ENCODE data around the gene MEGF6.

Gene MEGF6

DNA sequence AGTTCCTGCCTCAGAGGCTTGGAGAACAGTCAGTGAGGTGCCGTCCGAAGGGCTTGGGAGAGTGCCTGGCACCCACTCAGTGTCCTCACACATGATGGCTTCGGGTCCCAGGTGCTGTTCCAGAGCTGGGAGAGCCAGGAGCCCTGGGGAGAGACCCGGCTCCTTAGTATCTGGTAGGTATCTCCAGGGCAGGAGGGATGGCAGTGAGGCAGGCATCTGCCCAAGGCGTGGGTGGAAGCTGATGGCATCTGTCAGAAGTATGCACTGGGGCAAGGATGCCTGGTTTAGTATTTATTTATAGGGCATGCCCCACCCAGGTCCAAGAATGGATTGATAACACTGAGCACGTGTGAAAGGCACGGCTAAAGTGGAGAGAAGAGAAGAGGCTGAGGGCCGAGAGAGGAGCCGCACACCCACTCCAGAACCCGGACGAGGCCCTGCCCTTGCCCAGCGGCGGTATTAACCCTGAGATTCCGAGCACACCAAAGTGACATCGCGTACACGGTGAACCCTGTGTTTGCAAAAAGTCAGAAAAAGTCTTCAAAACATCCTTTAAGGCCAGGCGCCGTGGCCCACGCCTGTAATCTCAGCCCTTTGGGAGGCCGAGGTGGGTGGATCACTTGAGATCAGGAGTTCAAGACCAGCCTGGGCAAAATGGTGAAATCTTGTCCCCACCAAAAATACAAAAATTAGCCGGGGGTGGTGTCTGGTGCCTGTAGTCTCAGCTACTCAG lies 43.4 kb upstream of the MEGF6 start:
- Histone ChIP-seq H3K4me1 (ENCODE audit: low read length) (peaks cover 25% of the 10 kb centered on the region), H3K27ac (ENCODE audit: low read length) (no peak overlapping the region), H3K9ac (ENCODE audit: low read length) (no peak overlapping the region), H3K27me3 (ENCODE audit: low read depth, low read length) (peaks cover 32% of the 10 kb centered on the region), H3K4me2 (ENCODE audit: low read length) (no peak overlapping the region), H3K79me2 (ENCODE audit: low read length) (peaks cover under 1% of the 10 kb centered on the region; the same call in 1 of the 2 replicates), H3K9me3 (ENCODE audit: insufficient read depth, low read length) (no peaks in the 10 kb centered on the region), H2AFZ (ENCODE audit: low read depth, low read length) (no peak overlapping the region), H3K36me3 (replicated peaks; ENCODE audit: low read depth, low read length) (no peaks in the 10 kb centered on the region), H3K4me3 (ENCODE audit: low read length) (no peak overlapping the region), H4K20me1 (ENCODE audit: insufficient read depth, low read length) (no peaks in the 10 kb centered on the region)
- TF ChIP-seq, protein P1, sequence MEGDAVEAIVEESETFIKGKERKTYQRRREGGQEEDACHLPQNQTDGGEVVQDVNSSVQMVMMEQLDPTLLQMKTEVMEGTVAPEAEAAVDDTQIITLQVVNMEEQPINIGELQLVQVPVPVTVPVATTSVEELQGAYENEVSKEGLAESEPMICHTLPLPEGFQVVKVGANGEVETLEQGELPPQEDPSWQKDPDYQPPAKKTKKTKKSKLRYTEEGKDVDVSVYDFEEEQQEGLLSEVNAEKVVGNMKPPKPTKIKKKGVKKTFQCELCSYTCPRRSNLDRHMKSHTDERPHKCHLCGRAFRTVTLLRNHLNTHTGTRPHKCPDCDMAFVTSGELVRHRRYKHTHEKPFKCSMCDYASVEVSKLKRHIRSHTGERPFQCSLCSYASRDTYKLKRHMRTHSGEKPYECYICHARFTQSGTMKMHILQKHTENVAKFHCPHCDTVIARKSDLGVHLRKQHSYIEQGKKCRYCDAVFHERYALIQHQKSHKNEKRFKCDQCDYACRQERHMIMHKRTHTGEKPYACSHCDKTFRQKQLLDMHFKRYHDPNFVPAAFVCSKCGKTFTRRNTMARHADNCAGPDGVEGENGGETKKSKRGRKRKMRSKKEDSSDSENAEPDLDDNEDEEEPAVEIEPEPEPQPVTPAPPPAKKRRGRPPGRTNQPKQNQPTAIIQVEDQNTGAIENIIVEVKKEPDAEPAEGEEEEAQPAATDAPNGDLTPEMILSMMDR (IDR thresholded peaks at IDR 0.05; ENCODE audit: low read depth, low read length) = no peak
- no peak for TF ChIP-seq EZH2phosphoT487 (IDR thresholded peaks at IDR 0.05; ENCODE audit: low read depth)

DNA sequence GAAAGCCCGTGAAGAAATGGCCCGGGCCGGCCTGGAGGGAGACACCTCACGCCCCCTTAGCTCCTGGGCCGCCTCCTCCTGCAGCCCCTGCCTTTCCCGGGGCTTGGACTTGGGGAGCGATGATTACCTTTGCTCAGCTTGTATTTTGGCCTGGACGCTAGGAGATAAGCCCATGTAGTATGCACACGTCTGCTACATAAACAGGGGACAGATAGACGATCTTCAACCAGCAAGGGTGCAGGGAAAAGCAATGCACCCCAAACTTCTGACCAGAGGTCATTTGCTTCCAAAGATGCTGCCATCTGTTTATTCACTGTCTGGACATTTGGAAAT lies 41.9 kb upstream of the MEGF6 start:
- H3K4me2 ChIP-seq (ENCODE audit: low read length) = no peak overlapping the region
- H2AFZ ChIP-seq (ENCODE audit: low read depth, low read length) = no peak overlapping the region
- no peaks in the 10 kb centered on the region for H4K20me1 ChIP-seq (ENCODE audit: insufficient read depth, low read length)
- H3K36me3 ChIP-seq (replicated peaks; ENCODE audit: low read depth, low read length) = no peaks in the 10 kb centered on the region
- H3K27ac ChIP-seq (ENCODE audit: low read length) = no peak overlapping the region
- H3K4me3 ChIP-seq (ENCODE audit: low read length) = no peak overlapping the region
- H3K27me3 ChIP-seq (ENCODE audit: low read depth, low read length) = peaks cover 22% of the 10 kb centered on the region
- H3K79me2 ChIP-seq (ENCODE audit: low read length) = peaks cover 9% of the 10 kb centered on the region
- H3K9ac ChIP-seq (ENCODE audit: low read length) = no peak overlapping the region
- H3K9me3 ChIP-seq (ENCODE audit: insufficient read depth, low read length) = no peaks in the 10 kb centered on the region
- TF ChIP-seq, protein P1 (IDR thresholded peaks at IDR 0.05; ENCODE audit: low read depth, low read length) = no peak
- no peak for TF ChIP-seq EZH2phosphoT487 (IDR thresholded peaks at IDR 0.05; ENCODE audit: low read depth)
- peaks cover 35% of the 10 kb centered on the region for H3K4me1 ChIP-seq (ENCODE audit: low read length)

DNA sequence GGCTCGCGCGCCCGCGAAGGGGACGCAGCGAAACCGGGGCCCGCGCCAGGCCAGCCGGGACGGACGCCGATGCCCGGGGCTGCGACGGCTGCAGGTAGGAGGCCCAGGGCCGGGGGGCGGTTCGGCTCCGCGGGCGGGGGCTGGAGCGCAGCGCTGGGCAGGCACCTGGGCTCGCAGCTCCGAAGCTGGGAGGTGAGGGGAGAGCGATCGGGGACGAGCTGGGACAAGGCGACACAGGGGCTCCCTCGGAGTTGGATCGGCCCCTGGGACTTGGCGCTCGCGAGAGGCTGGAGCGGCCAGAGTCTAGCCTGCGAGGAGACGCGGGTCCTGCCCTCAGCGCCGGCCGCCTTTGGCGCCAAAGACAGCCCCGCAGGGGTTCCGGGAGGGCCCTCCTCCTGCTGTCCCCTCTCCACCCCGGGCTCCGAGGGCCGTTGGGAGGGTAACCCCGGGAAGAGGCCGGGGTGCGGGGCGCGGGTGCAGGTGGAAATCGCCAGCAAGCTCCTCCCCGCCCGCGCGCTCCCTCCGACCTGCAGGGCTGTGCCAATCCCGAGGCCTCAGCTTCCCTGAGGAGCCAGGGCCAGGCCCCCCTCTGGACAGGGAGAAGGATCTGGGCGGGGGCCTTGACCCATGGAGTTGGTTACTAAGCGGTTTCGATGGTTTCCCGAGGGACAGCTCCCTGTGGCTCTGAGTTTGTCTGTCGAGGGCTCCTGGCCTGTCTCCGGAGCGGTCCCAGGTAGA lies 41.4 kb upstream of the MEGF6 start:
- H4K20me1 ChIP-seq (ENCODE audit: insufficient read depth, low read length) = no peaks in the 10 kb centered on the region
- no peak overlapping the region for H3K4me3 ChIP-seq (ENCODE audit: low read length)
- no peak overlapping the region for H3K27ac ChIP-seq (ENCODE audit: low read length)
- no peak overlapping the region for H3K9ac ChIP-seq (ENCODE audit: low read length)
- peaks cover 17% of the 10 kb centered on the region for H3K27me3 ChIP-seq (ENCODE audit: low read depth, low read length)
- H3K9me3 ChIP-seq (ENCODE audit: insufficient read depth, low read length) = no peaks in the 10 kb centered on the region
- peaks cover 40% of the 10 kb centered on the region for H3K4me1 ChIP-seq (ENCODE audit: low read length)
- H3K79me2 ChIP-seq (ENCODE audit: low read length) = peaks cover 9% of the 10 kb centered on the region
- no peak overlapping the region for H3K4me2 ChIP-seq (ENCODE audit: low read length)
- H2AFZ ChIP-seq (ENCODE audit: low read depth, low read length) = no peak overlapping the region
- H3K36me3 ChIP-seq (replicated peaks; ENCODE audit: low read depth, low read length) = no peaks in the 10 kb centered on the region
- no peak for TF ChIP-seq EZH2phosphoT487 (IDR thresholded peaks at IDR 0.05; ENCODE audit: low read depth)
- TF ChIP-seq, protein P1 (IDR thresholded peaks at IDR 0.05; ENCODE audit: low read depth, low read length) = no peak

DNA sequence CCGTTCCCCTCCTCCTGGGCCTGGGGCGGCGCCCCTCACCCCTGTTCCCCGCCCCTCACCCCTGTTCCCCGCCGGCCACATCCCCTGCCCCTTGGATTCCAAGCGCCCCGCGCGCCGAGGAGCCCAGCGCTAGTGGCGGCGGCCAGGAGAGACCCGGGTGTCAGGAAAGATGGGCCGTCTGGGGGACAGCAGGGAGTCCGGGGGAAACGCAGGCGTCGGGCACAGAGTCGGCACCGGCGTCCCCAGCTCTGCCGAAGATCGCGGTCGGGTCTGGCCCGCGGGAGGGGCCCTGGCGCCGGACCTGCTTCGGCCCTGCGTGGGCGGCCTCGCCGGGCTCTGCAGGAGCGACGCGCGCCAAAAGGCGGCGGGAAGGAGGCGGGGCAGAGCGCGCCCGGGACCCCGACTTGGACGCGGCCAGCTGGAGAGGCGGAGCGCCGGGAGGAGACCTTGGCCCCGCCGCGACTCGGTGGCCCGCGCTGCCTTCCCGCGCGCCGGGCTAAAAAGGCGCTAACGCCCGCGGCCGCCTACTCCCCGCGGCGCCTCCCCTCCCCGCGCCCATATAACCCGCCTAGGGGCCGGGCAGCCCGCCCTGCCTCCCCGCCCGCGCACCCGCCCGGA lies 40.7 kb upstream of the MEGF6 start, which contains the start of gene TP73:
Gene TP73 (plus strand): TSS at position 587 of the 618 bp plus-strand sequence. CDS start 29,850 bp downstream, outside the sequence.
- Histone ChIP-seq H3K4me2 (ENCODE audit: low read length) (no peak within 1 kb of the TSS), H3K4me3 (ENCODE audit: low read length) (no peak within 1 kb of the TSS), H3K9me3 (ENCODE audit: insufficient read depth, low read length) (no peaks in the 10 kb centered on the region)

More for the DNA sequence above, 40.7 kb upstream of the MEGF6 start, which contains the start of gene TP73:
- Histone ChIP-seq H3K79me2 (ENCODE audit: low read length) (peaks cover 9% of the 10 kb centered on the region), H2AFZ (ENCODE audit: low read depth, low read length) (no peak within 1 kb of the TSS), H3K9ac (ENCODE audit: low read length) (no peak within 1 kb of the TSS), H4K20me1 (ENCODE audit: insufficient read depth, low read length) (no peaks in the 10 kb centered on the region), H3K36me3 (replicated peaks; ENCODE audit: low read depth, low read length) (peaks cover 6% of the 10 kb centered on the region), H3K4me1 (ENCODE audit: low read length) (peaks cover 34% of the 10 kb centered on the region), H3K27me3 (ENCODE audit: low read depth, low read length) (peaks cover 10% of the 10 kb centered on the region; the same call in 1 of the 2 replicates), H3K27ac (ENCODE audit: low read length) (no peak within 1 kb of the TSS)
- TF ChIP-seq EZH2phosphoT487 (IDR thresholded peaks at IDR 0.05; ENCODE audit: low read depth) = no peak
- TF ChIP-seq, protein P1 (IDR thresholded peaks at IDR 0.05; ENCODE audit: low read depth, low read length) = no peak

Data from OCI-LY3 (cell line).